ENCODE measurements around the gene SDC4. TPM values are rescaled to one million over a fixed set of nuclear protein-coding genes. Genes with fewer than 3 reads are reported as not detected.
A peak's percentile ranks its signal among the peaks of the same experiment; 100 is the strongest.

The SDC4 gene
- total RNA-seq, 1 donor from 2014 or later = 62.6 TPM

DNA sequence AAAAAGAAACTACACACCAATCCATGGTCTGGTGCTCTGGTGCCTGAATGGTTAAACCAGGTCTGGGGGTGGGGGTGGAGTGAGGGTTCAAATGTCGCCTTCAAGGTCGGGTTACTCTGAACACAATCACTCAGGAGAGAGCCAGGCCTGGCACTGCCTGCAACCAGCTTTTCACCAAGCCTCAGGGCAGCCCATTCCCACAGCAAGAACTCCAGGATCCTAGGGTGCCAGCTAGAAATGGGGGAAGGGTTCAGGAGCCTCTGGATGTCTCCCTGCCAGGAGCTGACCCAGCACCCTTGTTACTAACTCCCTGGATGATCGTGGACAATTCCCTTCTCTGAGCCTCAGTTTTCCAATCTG lies 6.7 kb downstream of the SDC4 start:
- no peak overlapping the region for H3K4me3 ChIP-seq

DNA sequence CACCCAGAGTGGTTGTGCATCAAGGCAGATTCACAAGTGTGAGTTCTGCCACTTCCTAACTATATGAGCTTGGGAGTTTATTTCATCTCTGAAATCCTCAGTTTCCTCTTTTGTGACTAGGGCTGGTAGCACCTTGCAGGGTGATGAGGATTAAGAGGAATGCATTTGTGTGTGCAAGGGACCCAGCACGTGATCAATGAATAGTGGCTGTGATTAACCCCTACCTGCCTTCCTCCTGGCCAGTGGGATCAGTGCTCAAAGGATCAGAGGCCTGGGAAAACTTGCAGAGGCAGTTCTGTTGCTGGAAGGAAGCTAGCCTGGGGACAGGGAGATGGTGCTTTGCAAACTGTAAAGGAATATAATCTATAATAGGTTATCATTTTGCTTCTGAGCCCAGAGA lies 7.3 kb downstream of the SDC4 start:
- peaks cover 89% of the 10 kb centered on the region for H3K4me1 ChIP-seq
- H3K4me3 ChIP-seq = no peak overlapping the region
- no peak for DNase-seq (ENCODE audit: extremely low spot score in 2 of 2)
- H3K27ac ChIP-seq = peak overlapping the region; percentile 91
- H3K9me3 ChIP-seq = no peaks in the 10 kb centered on the region
- no peaks in the 10 kb centered on the region for H3K36me3 ChIP-seq
- intact Hi-C loops (cut with DNase I) = no loop called here
- no peaks in the 10 kb centered on the region for H3K27me3 ChIP-seq
- TF ChIP-seq, protein P1, sequence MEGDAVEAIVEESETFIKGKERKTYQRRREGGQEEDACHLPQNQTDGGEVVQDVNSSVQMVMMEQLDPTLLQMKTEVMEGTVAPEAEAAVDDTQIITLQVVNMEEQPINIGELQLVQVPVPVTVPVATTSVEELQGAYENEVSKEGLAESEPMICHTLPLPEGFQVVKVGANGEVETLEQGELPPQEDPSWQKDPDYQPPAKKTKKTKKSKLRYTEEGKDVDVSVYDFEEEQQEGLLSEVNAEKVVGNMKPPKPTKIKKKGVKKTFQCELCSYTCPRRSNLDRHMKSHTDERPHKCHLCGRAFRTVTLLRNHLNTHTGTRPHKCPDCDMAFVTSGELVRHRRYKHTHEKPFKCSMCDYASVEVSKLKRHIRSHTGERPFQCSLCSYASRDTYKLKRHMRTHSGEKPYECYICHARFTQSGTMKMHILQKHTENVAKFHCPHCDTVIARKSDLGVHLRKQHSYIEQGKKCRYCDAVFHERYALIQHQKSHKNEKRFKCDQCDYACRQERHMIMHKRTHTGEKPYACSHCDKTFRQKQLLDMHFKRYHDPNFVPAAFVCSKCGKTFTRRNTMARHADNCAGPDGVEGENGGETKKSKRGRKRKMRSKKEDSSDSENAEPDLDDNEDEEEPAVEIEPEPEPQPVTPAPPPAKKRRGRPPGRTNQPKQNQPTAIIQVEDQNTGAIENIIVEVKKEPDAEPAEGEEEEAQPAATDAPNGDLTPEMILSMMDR (IDR thresholded peaks at IDR 0.05) = no peak
- TF ChIP-seq POLR2AphosphoS5 (IDR thresholded peaks at IDR 0.05; ENCODE audit: insufficient read depth in 1 of 2, low read depth in 1 of 2) (no peak), POLR2A (IDR thresholded peaks at IDR 0.05) (no peak)

More for the DNA sequence above, 6.7 kb downstream of the SDC4 start:
- DNase-seq (ENCODE audit: extremely low spot score in 2 of 2) = no peak
- H3K9me3 ChIP-seq = no peaks in the 10 kb centered on the region
- TF ChIP-seq POLR2A (IDR thresholded peaks at IDR 0.05) (no peak), POLR2AphosphoS5 (IDR thresholded peaks at IDR 0.05; ENCODE audit: insufficient read depth in 1 of 2, low read depth in 1 of 2) (no peak)
- TF ChIP-seq, protein P1 (IDR thresholded peaks at IDR 0.05) = no peak
- peak overlapping the region; percentile 91 for H3K27ac ChIP-seq
- H3K4me1 ChIP-seq = peaks cover 89% of the 10 kb centered on the region
- no peaks in the 10 kb centered on the region for H3K36me3 ChIP-seq
- intact Hi-C loops (cut with DNase I) = no loop called here
- no peaks in the 10 kb centered on the region for H3K27me3 ChIP-seq

DNA sequence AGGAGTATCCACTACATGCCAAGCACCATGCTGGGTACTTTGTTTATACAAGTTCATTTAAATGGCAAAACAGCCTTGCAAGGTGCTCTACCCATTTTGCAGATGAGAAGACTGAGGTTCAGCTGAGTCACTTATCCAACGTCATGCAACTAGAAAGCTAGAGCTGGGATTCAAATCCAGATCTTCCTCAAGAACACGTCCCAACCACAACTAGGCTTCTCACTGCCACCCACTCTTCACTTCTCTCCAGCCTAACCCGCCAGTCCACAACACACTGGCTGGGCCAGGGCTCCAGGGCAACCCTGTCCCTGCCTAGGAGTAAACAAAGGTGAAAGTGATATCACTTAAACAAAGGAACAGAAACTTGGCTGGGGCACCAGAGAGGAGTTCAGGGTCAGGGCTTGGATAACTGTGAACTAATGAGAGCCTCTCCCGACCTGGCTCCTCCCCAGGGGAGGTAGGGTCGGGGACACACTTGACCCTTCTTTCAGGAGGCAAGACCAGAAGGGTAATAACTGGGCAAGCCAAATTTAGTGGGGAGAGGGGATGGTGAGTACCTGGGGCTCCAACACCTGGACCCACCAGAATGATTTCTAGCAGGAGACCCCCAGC lies 7.9 kb downstream of the SDC4 start:
- TF ChIP-seq, protein P1 (IDR thresholded peaks at IDR 0.05) = no peak
- TF ChIP-seq POLR2A (IDR thresholded peaks at IDR 0.05) = no peak
- intact Hi-C loops (cut with DNase I) = no loop called here
- Histone ChIP-seq H3K9me3 (no peaks in the 10 kb centered on the region), H3K4me3 (no peak overlapping the region), H3K27ac (peak overlapping the region; percentile 91), H3K36me3 (peaks cover 0 to 3% of the 10 kb centered on the region in 2 donors), H3K27me3 (no peaks in the 10 kb centered on the region), H3K4me1 (peaks cover 88% of the 10 kb centered on the region)
- DNase-seq (ENCODE audit: extremely low spot score in 2 of 2) = no peak

DNA sequence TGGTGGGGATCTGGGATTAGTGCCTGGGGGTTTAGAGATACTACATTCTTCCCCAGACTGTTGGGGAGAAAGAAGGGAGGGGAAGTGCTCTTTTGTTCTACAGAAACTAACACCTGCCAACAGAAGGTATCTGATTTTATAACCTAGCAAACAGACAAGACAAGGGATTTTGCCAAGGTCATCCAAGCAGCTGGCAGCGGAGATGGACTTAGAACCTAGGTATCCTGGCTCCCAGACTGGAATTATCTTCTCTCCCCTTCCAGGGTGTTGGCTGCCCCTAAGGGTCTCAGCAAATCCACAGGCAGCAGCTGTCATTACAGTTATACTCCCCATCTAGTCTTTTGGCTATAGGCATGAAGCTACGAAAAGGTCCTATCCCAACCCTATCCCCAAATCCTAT lies 8.4 kb downstream of the SDC4 start:
- intact Hi-C loops (cut with DNase I) = no loop called here
- TF ChIP-seq, protein P1 (IDR thresholded peaks at IDR 0.05) = no peak
- TF ChIP-seq POLR2AphosphoS5 (IDR thresholded peaks at IDR 0.05; ENCODE audit: insufficient read depth in 1 of 2, low read depth in 1 of 2) (no peak), POLR2A (IDR thresholded peaks at IDR 0.05) (no peak)
- Histone ChIP-seq H3K27ac (peak overlapping the region; percentile 91), H3K4me1 (peaks cover 82% of the 10 kb centered on the region), H3K36me3 (peaks cover 0 to 8% of the 10 kb centered on the region in 2 donors), H3K9me3 (no peaks in the 10 kb centered on the region), H3K27me3 (no peaks in the 10 kb centered on the region), H3K4me3 (no peak overlapping the region)
- no peak for DNase-seq (ENCODE audit: extremely low spot score in 2 of 2)

DNA sequence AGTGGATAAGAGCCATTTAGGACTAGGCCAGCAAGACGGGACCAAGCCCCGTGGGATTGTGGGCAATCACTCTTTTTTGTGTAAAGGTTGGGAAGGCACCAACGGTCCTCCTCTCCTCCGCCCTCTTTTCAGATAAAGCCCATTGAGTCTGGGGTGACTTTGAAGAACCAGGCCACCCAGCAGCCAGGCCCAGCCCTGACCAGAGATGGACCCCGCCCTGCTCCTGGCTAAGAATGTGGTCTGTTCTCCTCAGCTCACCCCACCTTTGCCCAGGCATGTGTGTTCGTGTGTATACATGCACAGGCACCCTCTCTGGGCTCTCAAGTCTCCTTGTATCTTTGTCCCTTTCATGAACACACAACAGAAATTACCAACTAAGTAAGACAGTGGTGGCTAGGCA lies 9.1 kb downstream of the SDC4 start:
- Histone ChIP-seq H3K9me3 (no peaks in the 10 kb centered on the region), H3K27ac (peak overlapping the region; percentile 81), H3K4me1 (peaks cover 75% of the 10 kb centered on the region), H3K4me3 (no peak overlapping the region), H3K36me3 (peaks cover 0 to 11% of the 10 kb centered on the region in 2 donors), H3K27me3 (no peaks in the 10 kb centered on the region)
- intact Hi-C loops (cut with DNase I) = no loop called here
- no peak for TF ChIP-seq POLR2A (IDR thresholded peaks at IDR 0.05)
- TF ChIP-seq, protein P1 (IDR thresholded peaks at IDR 0.05) = no peak
- TF ChIP-seq POLR2AphosphoS5 (IDR thresholded peaks at IDR 0.05; ENCODE audit: insufficient read depth in 1 of 2, low read depth in 1 of 2) = peak; percentile 15 to 17
- no peak for DNase-seq (ENCODE audit: extremely low spot score in 2 of 2)

All from vagina (tissue), 2 donors.